Osteocyte (in vitro differentiated cells): ENCODE measurements around the gene ENTHD1. TPM values are rescaled to one million over a fixed set of nuclear protein-coding genes. Genes with fewer than 3 reads are reported as not detected.
"Not testable (repeated sequence)": the region's sequence is repeated elsewhere in the genome, so short reads cannot be mapped to it uniquely, and the experiment has no call there.

Experiments used
- DNase-seq: peaks from one replicate; pipeline ENCODE4 v3.0.0; 2021; ENCODE audit warnings: mixed read lengths; ENCODE audit not compliant: unreplicated experiment; ENCODE audit errors: extremely low spot score
- H3K27ac Mint-ChIP-seq: one replicate; pipeline ENCODE4 v1.8.0; 2021; ENCODE audit warnings: mild to moderate bottlenecking, mixed read lengths; ENCODE audit not compliant: unreplicated experiment
- H3K27me3 Mint-ChIP-seq: one replicate; pipeline ENCODE4 v1.8.0; 2021; ENCODE audit warnings: mixed read lengths; ENCODE audit not compliant: unreplicated experiment
- H3K36me3 Mint-ChIP-seq: one replicate; pipeline ENCODE4 v1.8.0; 2021; ENCODE audit warnings: mixed read lengths; ENCODE audit not compliant: unreplicated experiment
- H3K4me1 Mint-ChIP-seq: one replicate; pipeline ENCODE4 v1.8.0; 2021; ENCODE audit warnings: mixed read lengths; ENCODE audit not compliant: unreplicated experiment
- H3K4me3 Mint-ChIP-seq: one replicate; pipeline ENCODE4 v1.8.0; 2021; ENCODE audit warnings: mild to moderate bottlenecking, moderate library complexity, mixed read lengths; ENCODE audit not compliant: unreplicated experiment
- H3K9me3 Mint-ChIP-seq: one replicate; pipeline ENCODE4 v1.8.0; 2021; ENCODE audit warnings: mixed read lengths; ENCODE audit not compliant: unreplicated experiment
- CTCF ChIP-seq: fragments of 200-600 bp; sonication (generic); IDR thresholded peaks from 2 replicates; pipeline ENCODE4 v1.5.0; 2021; ENCODE audit warnings: antibody characterized with exemption, mild to moderate bottlenecking, moderate library complexity
- total RNA-seq: library from RNA; stranded (reverse); gene quantifications from 2 replicates; pipeline ENCODE4 v1.2.1, GENCODE V29; 2021

Gene ENTHD1
- total RNA-seq, 1 donor from 2014 or later, result not detected

GRCh38 chr22:39907047-39907446 lies 13.5 kb upstream of the ENTHD1 start:
- DNase-seq, result no peak
- no peak overlapping the region for H3K4me3 Mint-ChIP-seq
- no peaks in the 10 kb centered on the region for H3K4me1 Mint-ChIP-seq
- no peak for TF ChIP-seq CTCF
- no peak overlapping the region for H3K27ac Mint-ChIP-seq
- no peaks in the 10 kb centered on the region for H3K36me3 Mint-ChIP-seq
- peaks cover 63% of the 10 kb centered on the region for H3K27me3 Mint-ChIP-seq
- no peaks in the 10 kb centered on the region for H3K9me3 Mint-ChIP-seq

- Mint-ChIP-seq H3K4me1 (no peaks in the 10 kb centered on the region), H3K27ac (no peak overlapping the region), H3K27me3 (peaks cover 64% of the 10 kb centered on the region), H3K9me3 (no peaks in the 10 kb centered on the region), H3K36me3 (no peaks in the 10 kb centered on the region), H3K4me3 (no peak overlapping the region)
- DNase-seq, result no peak
- TF ChIP-seq CTCF, result no peak
Observed at GRCh38 chr22:39906207-39906606, 12.6 kb upstream of the ENTHD1 start.

DNA sequence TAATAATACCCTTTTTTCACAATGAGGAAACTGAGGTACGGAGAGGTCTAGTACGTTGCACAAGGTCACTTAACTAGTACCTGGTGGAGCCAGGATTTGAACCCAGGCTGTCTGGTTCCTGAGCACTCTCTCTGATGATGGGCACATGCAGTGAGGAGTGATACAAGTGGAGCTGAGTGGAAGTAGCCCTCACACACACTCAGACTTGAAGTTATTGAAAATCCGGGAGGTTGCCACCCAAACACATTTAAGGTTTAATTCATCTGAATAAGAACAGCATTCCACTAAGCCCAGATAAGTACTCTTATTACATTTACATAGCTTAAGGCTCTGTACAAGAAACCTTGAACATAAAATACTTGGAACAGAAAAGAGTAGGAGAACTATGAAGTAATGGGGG lies 12.1 kb upstream of the ENTHD1 start:
- Mint-ChIP-seq H3K9me3 (no peaks in the 10 kb centered on the region), H3K4me3 (no peak overlapping the region), H3K27me3 (peaks cover 65% of the 10 kb centered on the region), H3K36me3 (no peaks in the 10 kb centered on the region), H3K4me1 (no peaks in the 10 kb centered on the region), H3K27ac (no peak overlapping the region)
- TF ChIP-seq CTCF, result no peak
- no peak for DNase-seq

GRCh38 chr22:39904862-39905261 lies 11.3 kb upstream of the ENTHD1 start:
- no peak for TF ChIP-seq CTCF
- no peak overlapping the region for H3K4me3 Mint-ChIP-seq
- H3K4me1 Mint-ChIP-seq, result no peaks in the 10 kb centered on the region
- H3K27ac Mint-ChIP-seq, result no peak overlapping the region
- no peaks in the 10 kb centered on the region for H3K36me3 Mint-ChIP-seq
- DNase-seq, result no peak
- peaks cover 67% of the 10 kb centered on the region for H3K27me3 Mint-ChIP-seq
- H3K9me3 Mint-ChIP-seq, result no peaks in the 10 kb centered on the region

DNA sequence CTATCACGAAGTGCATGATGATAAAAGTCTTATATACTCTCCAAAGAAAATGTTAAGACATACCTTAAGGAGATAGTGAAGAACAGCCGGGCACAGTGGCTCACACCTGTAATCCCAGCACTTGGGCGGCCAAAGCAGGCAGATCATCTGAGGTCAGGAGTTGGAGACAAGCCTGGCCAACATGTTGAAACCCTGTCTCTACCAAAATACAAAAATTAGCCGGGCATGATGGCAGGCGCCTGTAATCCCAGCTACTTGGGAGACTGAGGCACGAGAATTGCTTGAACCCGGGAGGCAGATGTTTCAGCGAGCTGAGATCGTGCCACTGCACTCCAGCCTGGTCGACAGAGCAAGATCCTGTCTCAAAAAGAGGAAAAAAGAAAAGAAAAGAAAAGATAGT lies 10.5 kb upstream of the ENTHD1 start:
- DNase-seq, H3K4me3 Mint-ChIP-seq, H3K36me3 Mint-ChIP-seq, H3K27ac Mint-ChIP-seq, H3K4me1 Mint-ChIP-seq, H3K9me3 Mint-ChIP-seq: not testable (repeated sequence)
- H3K27me3 Mint-ChIP-seq, result peaks cover 65% of the 10 kb centered on the region

GRCh38 chr22:39901565-39902146 lies 8.1 kb upstream of the ENTHD1 start:
- no peaks in the 10 kb centered on the region for H3K9me3 Mint-ChIP-seq
- TF ChIP-seq CTCF, result no peak
- DNase-seq, result no peak
- H3K27ac Mint-ChIP-seq, result no peak overlapping the region
- peaks cover 52% of the 10 kb centered on the region for H3K27me3 Mint-ChIP-seq
- no peaks in the 10 kb centered on the region for H3K36me3 Mint-ChIP-seq
- no peaks in the 10 kb centered on the region for H3K4me1 Mint-ChIP-seq
- H3K4me3 Mint-ChIP-seq, result no peak overlapping the region
